K562 (cell line): Measurements from ENCODE around the gene IL11. TPM values are rescaled to one million over a fixed set of nuclear protein-coding genes. Genes with fewer than 3 reads are reported as not detected.
A peak's percentile ranks its signal among the peaks of the same experiment; 100 is the strongest.

ENCODE experiments used
- CTBP1 ChIP-seq: fragments of 450-650 bp; IDR thresholded peaks from 2 replicates; pipeline ENCODE4 v1.6.1; 2016; ENCODE audit warnings: borderline replicate concordance
- E2F1 ChIP-seq: sonication (generic); formaldehyde crosslinking; IDR thresholded peaks from 2 replicates; pipeline ENCODE4 v1.8.1; 2023; ENCODE audit warnings: mild to moderate bottlenecking, missing genetic modification reagents, moderate library complexity
- ETV1 ChIP-seq: fragments of 450-650 bp; conservative IDR thresholded peaks from 2 replicates; pipeline ENCODE4 v1.6.1; 2016; ENCODE audit warnings: missing genetic modification characterization, control low read depth, low read depth, missing compliant biosample characterization
- FOXJ2 ChIP-seq: fragments of 200-800 bp; sonication (Bioruptor generic); IDR thresholded peaks from 2 replicates; pipeline ENCODE4 v1.6.1; 2016; ENCODE audit warnings: missing genetic modification characterization, missing compliant biosample characterization
- JUND ChIP-seq, 2 experiments: IDR thresholded peaks; 2 replicates in 1 of 2; 3 replicates in 1 of 2; pipeline ENCODE4 v1.6.1; 2011; ENCODE audit warnings: borderline replicate concordance in 2 of 2, low read depth in 2 of 2, low read length in 2 of 2, improper control_type of control experiment in 1 of 2, missing biosample characterization in 1 of 2, missing genetic modification characterization in 1 of 2, missing genetic modification reagents in 1 of 2
- L3MBTL2 ChIP-seq: fragments of 450-650 bp; IDR thresholded peaks from 2 replicates; pipeline ENCODE4 v1.6.1; 2016; ENCODE audit warnings: mild to moderate bottlenecking, moderate library complexity
- MAFK ChIP-seq: IDR thresholded peaks from 2 replicates; pipeline ENCODE4 v1.6.1; 2011; ENCODE audit warnings: low read length, improper control_type of control experiment
- U2AF1 ChIP-seq: fragments of 200-400 bp; formaldehyde crosslinking; optimal IDR thresholded peaks from 2 replicates; pipeline ENCODE3; 2017; ENCODE audit warnings: mild to moderate bottlenecking, low read depth, low read length, moderate library complexity
- ZNF174 ChIP-seq: fragments of 250-450 bp; sonication (Bioruptor Pico); IDR thresholded peaks from 2 replicates; pipeline ENCODE4 v1.4.0; 2020; ENCODE audit warnings: mild to moderate bottlenecking
- polyA plus RNA-seq, 8 experiments: library from polyadenylated mRNA; depleted of rRNA in 4 of 8; stranded (reverse) in 5 of 8; unstranded in 3 of 8; fragments of >200 nt; fragmentation: Nextera tagmentation in 2 of 8; fragmentation: Illumina TruSeq in 1 of 8; extraction: Ambion mirVana in 2 of 8; extraction: Trizol in 1 of 8; gene quantifications; 2 replicates each; pipeline versions ENCODE4 v1.2.1 to v1.2.3, GENCODE V29; 2011 to 2014; ENCODE audit warnings: inconsistent platforms in 1 of 8, missing spikeins in 1 of 8
- total RNA-seq, 7 experiments: library from RNA; depleted of rRNA in 6 of 7; stranded (reverse); fragments of >200 nt in 6 of 7; fragmentation: Illumina TruSeq in 2 of 7; extraction: Trizol in 2 of 7; gene quantifications; 2 replicates each; pipeline versions ENCODE4 v1.2.1 to v1.2.3, GENCODE V29; 2011 to 2021; ENCODE audit warnings: low replicate concordance in 1 of 7
- TF ChIP-seq, protein P1 (sequence below): fragments of 250-450 bp; sonication (Bioruptor Pico); IDR thresholded peaks from 2 replicates; pipeline ENCODE4 v1.8.0; 2022; ENCODE audit warnings: inconsistent platforms
- TF ChIP-seq, protein P2 (sequence below): sonication (generic); formaldehyde crosslinking; IDR thresholded peaks from 2 replicates; pipeline ENCODE4 v1.8.0; 2022; ENCODE audit warnings: mild to moderate bottlenecking, missing genetic modification reagents

The IL11 gene
- total and polyA plus RNA-seq, 9 of the 15 experiments (the other 6 are each of a cell fraction or from before 2014, with no cell fraction given): 0.04 to 0.42 (median 0.06) TPM; not detected in 6

DNA sequence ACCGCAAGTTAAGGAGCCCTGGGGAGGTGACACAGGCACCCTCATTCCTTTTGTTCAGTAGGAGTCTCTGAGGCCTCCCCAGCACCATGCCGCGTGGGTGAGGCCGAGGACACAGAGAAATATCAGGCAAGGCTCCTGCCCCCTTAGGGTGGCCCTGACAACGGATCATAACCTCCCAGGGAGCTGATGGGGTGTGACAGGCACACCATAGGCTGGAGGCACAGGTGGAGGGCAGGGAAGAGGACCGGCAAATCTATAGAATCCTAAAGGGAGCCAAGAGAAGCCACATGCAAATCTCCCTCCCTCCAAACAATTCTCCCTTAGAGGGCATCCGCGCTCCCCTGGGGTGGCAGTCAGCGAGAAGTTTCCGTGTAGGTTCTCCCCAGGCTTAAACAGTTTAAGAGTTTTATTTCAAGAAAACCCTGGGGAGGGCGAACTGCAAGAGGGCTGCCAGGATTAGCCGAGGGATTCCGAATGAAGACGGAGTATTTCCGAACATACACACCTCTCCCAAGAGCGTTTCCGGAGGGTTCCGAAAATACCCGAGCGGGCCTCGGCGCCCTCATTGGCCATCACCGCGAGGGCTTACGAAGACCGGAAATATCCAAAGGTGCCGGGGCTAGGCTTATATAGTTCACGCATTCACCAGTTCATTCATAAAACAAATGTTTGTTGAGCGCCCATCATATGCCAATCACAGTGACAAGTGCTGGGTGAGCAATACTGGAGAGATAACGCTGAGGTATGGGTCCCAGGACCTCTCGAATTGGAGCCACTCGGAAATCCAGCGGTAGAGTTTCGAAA, 14.9 kb upstream of the IL11 start (continued):
- TF ChIP-seq, protein P1, sequence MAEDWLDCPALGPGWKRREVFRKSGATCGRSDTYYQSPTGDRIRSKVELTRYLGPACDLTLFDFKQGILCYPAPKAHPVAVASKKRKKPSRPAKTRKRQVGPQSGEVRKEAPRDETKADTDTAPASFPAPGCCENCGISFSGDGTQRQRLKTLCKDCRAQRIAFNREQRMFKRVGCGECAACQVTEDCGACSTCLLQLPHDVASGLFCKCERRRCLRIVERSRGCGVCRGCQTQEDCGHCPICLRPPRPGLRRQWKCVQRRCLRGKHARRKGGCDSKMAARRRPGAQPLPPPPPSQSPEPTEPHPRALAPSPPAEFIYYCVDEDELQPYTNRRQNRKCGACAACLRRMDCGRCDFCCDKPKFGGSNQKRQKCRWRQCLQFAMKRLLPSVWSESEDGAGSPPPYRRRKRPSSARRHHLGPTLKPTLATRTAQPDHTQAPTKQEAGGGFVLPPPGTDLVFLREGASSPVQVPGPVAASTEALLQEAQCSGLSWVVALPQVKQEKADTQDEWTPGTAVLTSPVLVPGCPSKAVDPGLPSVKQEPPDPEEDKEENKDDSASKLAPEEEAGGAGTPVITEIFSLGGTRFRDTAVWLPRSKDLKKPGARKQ (CRISPR knock-in tag): no peak
- TF ChIP-seq, protein P2, sequence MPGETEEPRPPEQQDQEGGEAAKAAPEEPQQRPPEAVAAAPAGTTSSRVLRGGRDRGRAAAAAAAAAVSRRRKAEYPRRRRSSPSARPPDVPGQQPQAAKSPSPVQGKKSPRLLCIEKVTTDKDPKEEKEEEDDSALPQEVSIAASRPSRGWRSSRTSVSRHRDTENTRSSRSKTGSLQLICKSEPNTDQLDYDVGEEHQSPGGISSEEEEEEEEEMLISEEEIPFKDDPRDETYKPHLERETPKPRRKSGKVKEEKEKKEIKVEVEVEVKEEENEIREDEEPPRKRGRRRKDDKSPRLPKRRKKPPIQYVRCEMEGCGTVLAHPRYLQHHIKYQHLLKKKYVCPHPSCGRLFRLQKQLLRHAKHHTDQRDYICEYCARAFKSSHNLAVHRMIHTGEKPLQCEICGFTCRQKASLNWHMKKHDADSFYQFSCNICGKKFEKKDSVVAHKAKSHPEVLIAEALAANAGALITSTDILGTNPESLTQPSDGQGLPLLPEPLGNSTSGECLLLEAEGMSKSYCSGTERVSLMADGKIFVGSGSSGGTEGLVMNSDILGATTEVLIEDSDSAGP (CRISPR knock-in tag): 0 out of 2 replicates have a peak, but pooled peaks have one; percentile 29
- TF ChIP-seq ETV1 (0 out of 2 replicates have a peak, but pooled peaks have one; percentile 45), FOXJ2 (peak; percentile 53; the same call in 1 of the 2 replicates), U2AF1 (no peak), E2F1 (CRISPR knock-in tag) (0 out of 2 replicates have a peak, but pooled peaks have one; percentile 48), L3MBTL2 (peak; percentile 64), ZNF174 (CRISPR knock-in tag) (no peak), MAFK (0 out of 2 replicates have a peak, but pooled peaks have one; percentile 12), CTBP1 (peak; percentile 43; the same call in 1 of the 2 replicates), JUND (IDR thresholded peaks at IDR 0.05; ENCODE audit: borderline replicate concordance, low read depth, low read length) (no peak), JUND (tag; IDR thresholded peaks at IDR 0.05; ENCODE audit: borderline replicate concordance, low read depth, low read length) (0 out of 3 replicates have a peak, but pooled peaks have one; percentile 8)
